Smooth muscle cell (in vitro differentiated cells): ENCODE measurements around the gene AGBL4. TPM values are rescaled to one million over a fixed set of nuclear protein-coding genes. Genes with fewer than 3 reads are reported as not detected.
"Not testable (repeated sequence)": the region's sequence is repeated elsewhere in the genome, so short reads cannot be mapped to it uniquely, and the experiment has no call there.

Experiments used
- DNase-seq: peaks from one replicate; lab custom pipeline; 2025; ENCODE audit not compliant: unreplicated experiment; lab: John Stamatoyannopoulos, UW
- H2AFZ ChIP-seq: fragments of 200-600 bp; sonication (generic); 2 replicates; pipeline ENCODE4 v1.6.0; 2016; ENCODE audit warnings: antibody characterized with exemption, low read depth, mild to moderate bottlenecking
- H3F3A ChIP-seq: fragments of 200-600 bp; sonication (generic); 2 replicates; pipeline ENCODE4 v1.6.0; 2017; ENCODE audit warnings: antibody characterized with exemption, low read depth
- H3K27ac ChIP-seq: fragments of 200-600 bp; sonication (generic); 2 replicates; pipeline ENCODE4 v1.5.1; 2016; ENCODE audit warnings: low read depth, mild to moderate bottlenecking
- H3K27me3 ChIP-seq: fragments of 200-600 bp; sonication (generic); 2 replicates; pipeline ENCODE4 v1.6.1; 2016; ENCODE audit warnings: low read depth, mild to moderate bottlenecking
- H3K36me3 ChIP-seq: fragments of 200-600 bp; sonication (generic); 2 replicates; pipeline ENCODE4 v1.5.1; 2016; ENCODE audit warnings: low read depth
- H3K4me1 ChIP-seq: fragments of 200-600 bp; sonication (generic); 2 replicates; pipeline ENCODE4 v1.5.1; 2016; ENCODE audit warnings: low read depth
- H3K4me2 ChIP-seq: fragments of 200-600 bp; sonication (generic); 2 replicates; pipeline ENCODE4 v1.6.0; 2016; ENCODE audit warnings: mild to moderate bottlenecking
- H3K4me3 ChIP-seq: fragments of 200-600 bp; sonication (generic); 2 replicates; pipeline ENCODE4 v1.5.1; 2016; ENCODE audit warnings: mild to moderate bottlenecking
- H3K79me2 ChIP-seq: fragments of 200-600 bp; sonication (generic); 2 replicates; pipeline ENCODE4 v1.6.0; 2016; ENCODE audit warnings: low read depth, mild to moderate bottlenecking
- H3K9ac ChIP-seq: fragments of 200-600 bp; sonication (generic); 2 replicates; pipeline ENCODE4 v1.6.0; 2016; ENCODE audit warnings: low read depth
- H3K9me3 ChIP-seq: fragments of 200-600 bp; sonication (generic); replicated peaks from 2 replicates; pipeline ENCODE4 v1.5.1; 2016; ENCODE audit warnings: low read depth
- H4K20me1 ChIP-seq: fragments of 200-600 bp; sonication (generic); 2 replicates; pipeline ENCODE4 v1.6.0; 2016; ENCODE audit warnings: low read depth
- CTCF ChIP-seq: fragments of 200-600 bp; sonication (generic); IDR thresholded peaks from 2 replicates; pipeline ENCODE4 v1.5.1; 2017; ENCODE audit warnings: borderline replicate concordance, mild to moderate bottlenecking, antibody characterized with exemption; ENCODE audit not compliant: insufficient read depth, poor library complexity, severe bottlenecking
- WGBS: methylation state at CpG from one replicate; pipeline ENCODE4 v1.1.7; 2016; ENCODE audit warnings: low lambda C conversion rate; 5-methylcytosine and 5-hydroxymethylcytosine counted together
- polyA plus RNA-seq: library from polyadenylated mRNA; unstranded; fragments of >200 nt; fragmentation: Nextera tagmentation; extraction: Ambion mirVana; gene quantifications from 2 replicates; pipeline ENCODE4 v1.2.1, GENCODE V29; 2016
- total RNA-seq: library from RNA; depleted of rRNA; stranded (reverse); fragments of >200 nt; gene quantifications from 2 replicates; pipeline ENCODE4 v1.2.3, GENCODE V29; 2014

The AGBL4 gene
- total and polyA plus RNA-seq, 2 experiments from 2014 or later, result 0.29 TPM; not detected in 1

DNA sequence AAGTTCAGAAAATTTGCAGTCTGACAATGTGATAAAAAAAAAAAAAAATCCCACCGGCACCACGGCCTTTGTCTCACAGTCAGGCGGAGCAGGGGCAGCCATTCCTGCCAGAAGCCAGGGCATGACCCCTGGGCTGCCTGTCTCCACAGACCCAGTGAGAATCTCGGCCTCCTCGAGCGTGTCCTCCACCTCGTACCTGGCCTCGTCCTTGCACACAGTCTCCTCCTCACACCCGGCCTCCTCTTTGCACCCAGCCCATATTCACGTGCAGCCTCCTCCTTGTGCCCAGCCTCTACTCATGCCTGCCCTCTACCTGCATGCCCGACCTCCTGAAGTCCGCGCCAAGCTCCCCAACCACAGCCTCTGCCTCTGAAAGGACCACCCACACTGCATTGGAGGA is 182.0 kb downstream of the AGBL4 start:
- DNase-seq, result no peak
- Histone ChIP-seq H3K9ac (no peak overlapping the region), H3K79me2 (no peaks in the 10 kb centered on the region), H3K4me2 (no peak overlapping the region), H3K27ac (no peak overlapping the region), H3K4me1 (no peaks in the 10 kb centered on the region), H3K4me3 (no peak overlapping the region), H3K36me3 (no peaks in the 10 kb centered on the region), H3K9me3 (peaks cover 14% of the 10 kb centered on the region), H4K20me1 (no peaks in the 10 kb centered on the region), H3F3A (no peaks in the 10 kb centered on the region), H3K27me3 (no peaks in the 10 kb centered on the region), H2AFZ (no peak overlapping the region)
- no peak for TF ChIP-seq CTCF
- 84% methylated on average over 13 of the region's 13 CpGs for WGBS

DNA sequence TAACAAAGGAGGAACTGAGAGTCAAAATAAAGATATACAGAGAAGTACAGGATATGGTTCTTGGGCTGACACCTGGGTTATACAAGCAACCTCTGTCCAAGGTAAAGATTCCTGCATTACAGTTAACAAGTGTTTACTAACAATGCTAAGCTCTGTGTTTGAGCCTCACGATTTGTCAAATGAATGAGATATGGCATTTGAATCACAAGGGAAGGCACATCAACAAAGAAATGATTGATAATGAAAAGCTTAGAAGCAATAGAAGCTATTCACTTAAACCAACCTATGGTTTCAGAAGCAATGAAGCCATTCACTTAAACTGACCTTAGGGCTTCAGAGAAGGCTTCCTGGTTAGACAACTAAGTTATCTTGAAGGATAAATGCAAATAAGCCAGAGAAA is 199.5 kb downstream of the AGBL4 start:
- H3K4me1 ChIP-seq, result no peaks in the 10 kb centered on the region
- no peak overlapping the region for H3K27ac ChIP-seq
- no peak overlapping the region for H3K4me2 ChIP-seq
- no peaks in the 10 kb centered on the region for H3K79me2 ChIP-seq
- no peak overlapping the region for H3K9ac ChIP-seq
- H3K9me3 ChIP-seq, result peaks cover 14% of the 10 kb centered on the region
- no peaks in the 10 kb centered on the region for H3K36me3 ChIP-seq
- H3K4me3 ChIP-seq, result no peak overlapping the region
- no peak for TF ChIP-seq CTCF
- DNase-seq, result no peak
- H3F3A ChIP-seq, result no peaks in the 10 kb centered on the region
- no peaks in the 10 kb centered on the region for H4K20me1 ChIP-seq
- H2AFZ ChIP-seq, result no peak overlapping the region
- H3K27me3 ChIP-seq, result no peaks in the 10 kb centered on the region
- 4% methylated on average over 1 of the region's 1 CpG for WGBS

DNA sequence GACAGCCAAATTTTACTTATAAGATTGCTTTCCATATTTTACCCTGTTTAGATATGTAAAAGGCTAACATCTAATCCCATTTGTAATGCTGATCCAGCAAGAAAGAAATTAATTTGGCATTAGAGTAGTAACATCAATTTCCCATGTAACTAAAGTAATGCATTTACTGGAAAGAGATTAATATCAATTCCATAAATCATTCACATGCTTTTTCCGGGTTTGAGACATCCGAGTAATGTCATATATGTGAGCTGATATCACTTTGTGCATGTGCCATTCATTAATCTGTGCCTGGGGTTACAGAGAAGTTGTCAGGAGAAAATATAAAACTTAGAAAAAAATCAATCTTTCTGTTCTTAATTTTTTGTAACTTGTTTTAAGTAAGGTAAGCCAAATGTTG is 206.1 kb downstream of the AGBL4 start:
- H3K4me3 ChIP-seq, result no peak overlapping the region

DNA sequence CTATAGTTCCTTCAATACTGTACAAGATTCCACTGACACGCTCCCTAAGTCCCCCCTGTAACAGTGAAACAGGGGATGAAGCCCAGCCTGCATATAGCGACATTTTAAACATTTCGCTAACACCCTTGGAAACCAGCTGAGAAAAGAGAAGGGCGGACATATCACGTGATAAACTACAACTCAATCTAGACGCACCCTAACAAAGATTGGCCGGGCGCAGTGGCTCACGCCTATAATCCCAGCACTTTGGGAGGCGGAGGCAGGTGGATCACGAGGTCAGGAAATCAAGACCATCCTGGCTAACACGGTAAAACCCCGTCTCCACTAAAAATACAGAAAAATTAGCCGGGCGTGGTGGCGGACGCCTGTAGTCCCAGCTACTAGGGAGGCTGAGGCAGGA is 236.7 kb downstream of the AGBL4 start:
- not testable (repeated sequence) for H3K4me3 ChIP-seq, H3K9ac ChIP-seq, H2AFZ ChIP-seq, H3K36me3 ChIP-seq, H3K4me1 ChIP-seq, H3F3A ChIP-seq, H4K20me1 ChIP-seq, H3K9me3 ChIP-seq, H3K79me2 ChIP-seq, H3K4me2 ChIP-seq, DNase-seq, H3K27ac ChIP-seq, H3K27me3 ChIP-seq
- 82% methylated on average over 17 of the region's 17 CpGs for WGBS

More for the DNA sequence above, 206.1 kb downstream of the AGBL4 start:
- no peaks in the 10 kb centered on the region for H3K36me3 ChIP-seq
- no peak overlapping the region for H3K4me2 ChIP-seq
- no peak overlapping the region for H2AFZ ChIP-seq
- no peak overlapping the region for H3K27ac ChIP-seq
- no peak for DNase-seq
- H3K9me3 ChIP-seq, result peaks cover 17% of the 10 kb centered on the region
- no peaks in the 10 kb centered on the region for H3K79me2 ChIP-seq
- H3F3A ChIP-seq, result no peaks in the 10 kb centered on the region
- no peak overlapping the region for H3K9ac ChIP-seq
- 73% methylated on average over 2 of the region's 2 CpGs for WGBS
- H3K4me1 ChIP-seq, result no peaks in the 10 kb centered on the region
- TF ChIP-seq CTCF, result no peak
- no peaks in the 10 kb centered on the region for H3K27me3 ChIP-seq
- H4K20me1 ChIP-seq, result no peaks in the 10 kb centered on the region
